ENCODE measurements around the gene CCDC149.

Gene CCDC149

DNA sequence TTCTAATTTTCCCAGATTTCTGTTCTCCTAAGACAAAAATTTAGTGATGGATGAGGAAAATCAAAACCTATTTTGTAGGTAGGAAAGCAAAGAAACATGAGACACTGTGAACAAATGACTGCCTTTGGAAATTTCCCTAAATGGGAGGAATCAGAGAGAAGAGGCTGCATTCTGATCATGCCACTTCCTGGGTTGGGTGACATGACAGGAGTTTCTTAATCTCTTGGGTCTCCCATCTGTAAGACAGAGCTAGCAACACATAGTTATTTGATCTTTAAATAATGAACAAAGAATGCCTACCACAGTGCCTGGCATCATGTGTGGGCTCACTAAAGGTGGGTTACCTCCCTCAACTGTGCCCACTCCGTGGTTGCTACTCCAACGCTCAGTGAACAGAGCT is 57.1 kb downstream of the CCDC149 start:
- H3K27ac ChIP-seq: no peak overlapping the region
- TF ChIP-seq ZFX (IDR thresholded peaks at IDR 0.05): no peak
- TF ChIP-seq, protein P1, sequence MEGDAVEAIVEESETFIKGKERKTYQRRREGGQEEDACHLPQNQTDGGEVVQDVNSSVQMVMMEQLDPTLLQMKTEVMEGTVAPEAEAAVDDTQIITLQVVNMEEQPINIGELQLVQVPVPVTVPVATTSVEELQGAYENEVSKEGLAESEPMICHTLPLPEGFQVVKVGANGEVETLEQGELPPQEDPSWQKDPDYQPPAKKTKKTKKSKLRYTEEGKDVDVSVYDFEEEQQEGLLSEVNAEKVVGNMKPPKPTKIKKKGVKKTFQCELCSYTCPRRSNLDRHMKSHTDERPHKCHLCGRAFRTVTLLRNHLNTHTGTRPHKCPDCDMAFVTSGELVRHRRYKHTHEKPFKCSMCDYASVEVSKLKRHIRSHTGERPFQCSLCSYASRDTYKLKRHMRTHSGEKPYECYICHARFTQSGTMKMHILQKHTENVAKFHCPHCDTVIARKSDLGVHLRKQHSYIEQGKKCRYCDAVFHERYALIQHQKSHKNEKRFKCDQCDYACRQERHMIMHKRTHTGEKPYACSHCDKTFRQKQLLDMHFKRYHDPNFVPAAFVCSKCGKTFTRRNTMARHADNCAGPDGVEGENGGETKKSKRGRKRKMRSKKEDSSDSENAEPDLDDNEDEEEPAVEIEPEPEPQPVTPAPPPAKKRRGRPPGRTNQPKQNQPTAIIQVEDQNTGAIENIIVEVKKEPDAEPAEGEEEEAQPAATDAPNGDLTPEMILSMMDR (conservative IDR thresholded peaks at IDR 0.05): no peak

DNA sequence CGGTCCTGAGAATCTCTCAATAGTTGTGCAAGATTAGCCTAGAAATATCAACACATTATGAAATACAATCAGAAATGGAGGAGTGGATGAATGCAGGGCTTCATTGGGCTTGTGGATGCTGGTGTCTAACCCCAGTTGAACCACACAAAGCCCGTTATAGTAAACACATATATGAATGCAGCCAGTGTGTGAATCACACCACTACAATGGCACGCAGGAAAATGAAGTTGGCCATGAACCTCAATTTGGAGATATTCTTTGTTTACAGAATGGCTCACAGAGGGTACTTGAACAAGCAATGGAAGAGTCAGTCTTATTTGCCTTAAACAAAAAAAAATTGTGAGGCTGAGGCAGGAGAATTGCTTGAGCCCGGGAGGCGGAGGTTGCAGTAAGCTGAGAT is 59.7 kb downstream of the CCDC149 start:
- no peak for TF ChIP-seq ZFX (IDR thresholded peaks at IDR 0.05)
- TF ChIP-seq, protein P1 (conservative IDR thresholded peaks at IDR 0.05): no peak

GRCh38 chr4:24850674-24851073 is 62.2 kb downstream of the CCDC149 start:
- TF ChIP-seq, protein P1 (conservative IDR thresholded peaks at IDR 0.05): no peak
- TF ChIP-seq ZFX (IDR thresholded peaks at IDR 0.05): no peak
- no peak overlapping the region for H3K27ac ChIP-seq

More for the DNA sequence above, 59.7 kb downstream of the CCDC149 start:
- no peak overlapping the region for H3K27ac ChIP-seq

DNA sequence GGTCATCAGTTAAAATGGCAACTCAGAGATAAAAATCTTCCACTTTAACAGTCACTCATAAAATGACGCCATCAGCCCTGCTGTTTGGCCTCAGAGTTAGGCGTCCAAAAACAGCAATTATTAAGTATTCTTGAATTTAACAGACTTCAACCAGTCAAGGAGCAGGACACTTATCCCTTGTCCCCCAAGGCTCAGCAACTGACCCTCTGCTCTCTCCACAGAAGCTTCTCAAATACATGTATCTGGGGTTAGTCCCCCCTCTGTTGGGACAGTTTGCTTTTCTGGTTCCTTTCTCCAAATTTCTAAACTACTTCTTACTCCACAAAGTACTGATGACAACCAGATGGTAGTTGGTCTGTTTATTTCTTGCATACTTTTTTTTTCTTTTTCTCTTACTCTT is 63.1 kb downstream of the CCDC149 start:
- TF ChIP-seq, protein P1 (conservative IDR thresholded peaks at IDR 0.05): no peak
- TF ChIP-seq ZFX (IDR thresholded peaks at IDR 0.05): no peak
- H3K27ac ChIP-seq: no peak overlapping the region

GRCh38 chr4:24849351-24849750 is 63.5 kb downstream of the CCDC149 start:
- no peak overlapping the region for H3K27ac ChIP-seq
- TF ChIP-seq ZFX (IDR thresholded peaks at IDR 0.05): no peak
- TF ChIP-seq, protein P1 (conservative IDR thresholded peaks at IDR 0.05): no peak

GRCh38 chr4:24846716-24847115 is 66.1 kb downstream of the CCDC149 start:
- H3K27ac ChIP-seq: no peak overlapping the region; the same call in 1 of the 2 replicates
- TF ChIP-seq, protein P1 (conservative IDR thresholded peaks at IDR 0.05): no peak
- no peak for TF ChIP-seq ZFX (IDR thresholded peaks at IDR 0.05)

GRCh38 chr4:24845902-24846301 is 66.9 kb downstream of the CCDC149 start:
- H3K27ac ChIP-seq: no peak overlapping the region
- TF ChIP-seq, protein P1 (conservative IDR thresholded peaks at IDR 0.05): no peak
- no peak for TF ChIP-seq ZFX (IDR thresholded peaks at IDR 0.05)
